ENCODE data around the gene MRPL40. TPM values are rescaled to one million over a fixed set of nuclear protein-coding genes. Genes with fewer than 3 reads are reported as not detected.

MRPL40 gene
- total and polyA plus RNA-seq, 2 of the 13 experiments (the other 11 are each of a cell fraction or from before 2014, with no cell fraction given): 42.7 to 79.7 TPM

DNA sequence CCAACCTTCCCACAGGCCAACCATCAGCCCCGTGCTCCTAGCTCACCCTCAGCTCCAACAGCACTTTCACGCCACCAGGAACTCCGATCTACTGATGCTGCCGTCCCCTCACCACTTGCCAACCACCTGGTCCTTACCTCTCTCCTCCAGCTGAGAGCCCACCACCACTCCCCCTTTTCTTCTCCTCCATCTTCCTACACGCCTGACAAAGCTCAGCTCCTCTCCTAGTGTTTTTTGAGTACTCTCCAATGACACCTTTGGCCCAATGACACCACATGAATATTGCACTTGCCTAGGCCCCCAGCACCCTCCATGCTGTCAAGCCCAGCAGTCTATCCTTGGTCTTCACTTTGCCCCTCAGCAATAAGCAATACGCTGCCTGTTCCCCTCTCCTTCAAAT, 31.5 kb upstream of the MRPL40 start:
- Histone ChIP-seq H3K36me3 (replicated peaks in 1 of 2; ENCODE audit: control insufficient read depth in 1 of 2, insufficient read depth in 2 of 2, low read length in 2 of 2) (peaks cover 25 to 67% of the 10 kb centered on the region in 2 experiments; a peak in 4 of 5 replicates), H3K27me3 (ENCODE audit: control insufficient read depth in 1 of 2, insufficient read depth in 2 of 2, low read length in 2 of 2) (no peaks in the 10 kb centered on the region), H3K4me3 (replicated peaks in 1 of 3; ENCODE audit: insufficient read depth in 1 of 3, low read depth in 2 of 3, low read length in 3 of 3) (no peak overlapping the region), H3K4me2 (ENCODE audit: low read depth, low read length) (no peak overlapping the region), H3K9me3 (ENCODE audit: low read length) (no peaks in the 10 kb centered on the region), H3K4me1 (ENCODE audit: insufficient read depth, low read length) (peaks cover 11% of the 10 kb centered on the region), H3K27ac (ENCODE audit: extremely low read length, insufficient read depth, low read length) (no peak overlapping the region), H4K20me1 (ENCODE audit: insufficient read depth, low read length) (no peaks in the 10 kb centered on the region), H3K9ac (ENCODE audit: insufficient read depth, low read depth, low read length) (no peak overlapping the region), H3K79me2 (ENCODE audit: insufficient read depth, low read length) (no peaks in the 10 kb centered on the region), H2AFZ (ENCODE audit: low read length) (no peak overlapping the region)
- FAIRE-seq (no peak), DNase-seq (ENCODE audit: low spot score) (no peak), ATAC-seq (no peak)
- BruUV-seq (replicated peaks): no TSS peak
- 95% methylated on average over 6 of the region's 6 CpGs for WGBS (ENCODE audit: low lambda C conversion rate)
- ChIA-PET CTCF (ENCODE audit: low intra/inter-chr PET ratio, low total read pairs) (no interaction called here), POLR2A (no interaction called here)
- intact Hi-C loops (cut with micrococcal nuclease; ENCODE audit: unreplicated experiment) (no loop called here), in situ Hi-C loops (cut with HindIII; ENCODE audit: extremely low pct_ligation_motif_present, low pct_unique_long_range_greater_than_20kb) (no loop called here)
- no peak for TF ChIP-seq ZFP82 (CRISPR knock-in tag; IDR thresholded peaks at IDR 0.05; ENCODE audit: borderline replicate concordance)
- no peak for TF ChIP-seq ATF7 (IDR thresholded peaks at IDR 0.05)
- TF ChIP-seq ATF7 (CRISPR knock-in tag; IDR thresholded peaks at IDR 0.05): no peak
- no peak for TF ChIP-seq THYN1 (CRISPR knock-in tag; IDR thresholded peaks at IDR 0.05; ENCODE audit: borderline replicate concordance, low read depth)
- no peak for TF ChIP-seq ZNF121 (CRISPR knock-in tag; IDR thresholded peaks at IDR 0.05)
- TF ChIP-seq KLF12 (CRISPR knock-in tag; IDR thresholded peaks at IDR 0.05; ENCODE audit: borderline replicate concordance): no peak
- TF ChIP-seq, protein P1, sequence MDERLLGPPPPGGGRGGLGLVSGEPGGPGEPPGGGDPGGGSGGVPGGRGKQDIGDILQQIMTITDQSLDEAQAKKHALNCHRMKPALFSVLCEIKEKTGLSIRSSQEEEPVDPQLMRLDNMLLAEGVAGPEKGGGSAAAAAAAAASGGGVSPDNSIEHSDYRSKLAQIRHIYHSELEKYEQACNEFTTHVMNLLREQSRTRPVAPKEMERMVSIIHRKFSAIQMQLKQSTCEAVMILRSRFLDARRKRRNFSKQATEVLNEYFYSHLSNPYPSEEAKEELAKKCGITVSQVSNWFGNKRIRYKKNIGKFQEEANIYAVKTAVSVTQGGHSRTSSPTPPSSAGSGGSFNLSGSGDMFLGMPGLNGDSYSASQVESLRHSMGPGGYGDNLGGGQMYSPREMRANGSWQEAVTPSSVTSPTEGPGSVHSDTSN (CRISPR knock-in tag; IDR thresholded peaks at IDR 0.05): no peak
- TF ChIP-seq ZSCAN30 (CRISPR knock-in tag; IDR thresholded peaks at IDR 0.05): no peak
- no peak for TF ChIP-seq PHB2 (IDR thresholded peaks at IDR 0.05; ENCODE audit: partially characterized antibody)
- no peak for TF ChIP-seq ZNF652 (CRISPR knock-in tag; IDR thresholded peaks at IDR 0.05; ENCODE audit: borderline replicate concordance, low read depth)
- TF ChIP-seq TARDBP (CRISPR knock-in tag; IDR thresholded peaks at IDR 0.05): no peak
- TF ChIP-seq RBAK (CRISPR knock-in tag; IDR thresholded peaks at IDR 0.05): no peak
- no peak for TF ChIP-seq KMT2A (CRISPR knock-in tag; IDR thresholded peaks at IDR 0.05)
- TF ChIP-seq ZNF510 (CRISPR knock-in tag; IDR thresholded peaks at IDR 0.05; ENCODE audit: low read depth): no peak
- TF ChIP-seq, protein P2, sequence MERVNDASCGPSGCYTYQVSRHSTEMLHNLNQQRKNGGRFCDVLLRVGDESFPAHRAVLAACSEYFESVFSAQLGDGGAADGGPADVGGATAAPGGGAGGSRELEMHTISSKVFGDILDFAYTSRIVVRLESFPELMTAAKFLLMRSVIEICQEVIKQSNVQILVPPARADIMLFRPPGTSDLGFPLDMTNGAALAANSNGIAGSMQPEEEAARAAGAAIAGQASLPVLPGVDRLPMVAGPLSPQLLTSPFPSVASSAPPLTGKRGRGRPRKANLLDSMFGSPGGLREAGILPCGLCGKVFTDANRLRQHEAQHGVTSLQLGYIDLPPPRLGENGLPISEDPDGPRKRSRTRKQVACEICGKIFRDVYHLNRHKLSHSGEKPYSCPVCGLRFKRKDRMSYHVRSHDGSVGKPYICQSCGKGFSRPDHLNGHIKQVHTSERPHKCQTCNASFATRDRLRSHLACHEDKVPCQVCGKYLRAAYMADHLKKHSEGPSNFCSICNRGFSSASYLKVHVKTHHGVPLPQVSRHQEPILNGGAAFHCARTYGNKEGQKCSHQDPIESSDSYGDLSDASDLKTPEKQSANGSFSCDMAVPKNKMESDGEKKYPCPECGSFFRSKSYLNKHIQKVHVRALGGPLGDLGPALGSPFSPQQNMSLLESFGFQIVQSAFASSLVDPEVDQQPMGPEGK (CRISPR knock-in tag; IDR thresholded peaks at IDR 0.05): no peak
- TF ChIP-seq KLF16 (CRISPR knock-in tag; IDR thresholded peaks at IDR 0.05): no peak
